Lower leg skin (tissue), 4 donors: ENCODE data around the gene FMC1. TPM values are rescaled to one million over a fixed set of nuclear protein-coding genes. Genes with fewer than 3 reads are reported as not detected.

Experiments
- DNase-seq, 2 donors: peaks; one replicate each; pipeline ENCODE4 v3.0.0-alpha.2; 2019; ENCODE audit warnings: low spot score in 2 of 2
- H3K4me3 ChIP-seq: fragments of 200-600 bp; sonication (generic); 2 replicates; pipeline ENCODE4 v1.5.1; 2017; ENCODE audit warnings: mild to moderate bottlenecking, low read depth; ENCODE audit not compliant: poor library complexity, severe bottlenecking
- POLR2A ChIP-seq, 2 donors: fragments of 450-650 bp; IDR thresholded peaks; one replicate each; pipeline ENCODE4 v1.6.1; 2016 to 2017; ENCODE audit warnings: antibody characterized with exemption in 2 of 2, mild to moderate bottlenecking in 1 of 2, moderate library complexity in 1 of 2
- WGBS, 2 donors: methylation state at CpG; one replicate each; pipeline ENCODE4 v1.1.5; 2018; 5-methylcytosine and 5-hydroxymethylcytosine counted together
- intact Hi-C: fragments of 100-400 bp; cut with DNase I; formaldehyde crosslinking; loops from one replicate; pipeline ENCODE4 v1.15.0; 2023; ENCODE audit warnings: low total_unique reads
- total RNA-seq, 4 donors: library from RNA; depleted of rRNA; stranded (reverse); fragments of >200 nt; gene quantifications; one replicate each; pipeline ENCODE4 v1.1.0, GENCODE V29; 2016
- TF ChIP-seq, protein P1 (sequence below), 3 donors: fragments of 450-650 bp; IDR thresholded peaks; one replicate each; pipeline ENCODE4 v1.5.1; 2016; ENCODE audit warnings: antibody characterized with exemption in 3 of 3, mild to moderate bottlenecking in 3 of 3, moderate library complexity in 2 of 3

Gene FMC1
- total RNA-seq, 4 donors from 2014 or later: 3.9 to 12.3 (median 8.0) TPM

DNA sequence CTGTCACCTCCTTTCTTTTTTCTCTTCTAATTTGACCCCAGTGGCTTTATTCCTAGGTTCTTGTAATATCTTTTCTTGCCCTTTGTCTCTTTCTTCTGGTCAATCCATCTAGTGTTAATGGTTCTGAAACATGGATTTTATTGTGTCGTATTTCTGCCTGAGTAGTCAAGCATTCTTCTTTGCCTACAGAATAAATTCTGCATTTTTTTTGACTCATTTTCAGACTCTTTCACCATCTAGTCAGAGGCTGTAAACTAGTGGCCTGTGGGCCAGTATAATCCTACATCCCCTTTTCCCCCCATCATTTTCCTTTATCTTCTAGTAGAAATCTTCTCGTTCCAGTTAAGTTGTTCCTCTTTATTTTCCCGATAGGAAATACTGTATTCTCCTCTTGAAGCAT is 48.0 kb downstream of the FMC1 start:
- no peak for TF ChIP-seq POLR2A (IDR thresholded peaks at IDR 0.05)
- TF ChIP-seq, protein P1, sequence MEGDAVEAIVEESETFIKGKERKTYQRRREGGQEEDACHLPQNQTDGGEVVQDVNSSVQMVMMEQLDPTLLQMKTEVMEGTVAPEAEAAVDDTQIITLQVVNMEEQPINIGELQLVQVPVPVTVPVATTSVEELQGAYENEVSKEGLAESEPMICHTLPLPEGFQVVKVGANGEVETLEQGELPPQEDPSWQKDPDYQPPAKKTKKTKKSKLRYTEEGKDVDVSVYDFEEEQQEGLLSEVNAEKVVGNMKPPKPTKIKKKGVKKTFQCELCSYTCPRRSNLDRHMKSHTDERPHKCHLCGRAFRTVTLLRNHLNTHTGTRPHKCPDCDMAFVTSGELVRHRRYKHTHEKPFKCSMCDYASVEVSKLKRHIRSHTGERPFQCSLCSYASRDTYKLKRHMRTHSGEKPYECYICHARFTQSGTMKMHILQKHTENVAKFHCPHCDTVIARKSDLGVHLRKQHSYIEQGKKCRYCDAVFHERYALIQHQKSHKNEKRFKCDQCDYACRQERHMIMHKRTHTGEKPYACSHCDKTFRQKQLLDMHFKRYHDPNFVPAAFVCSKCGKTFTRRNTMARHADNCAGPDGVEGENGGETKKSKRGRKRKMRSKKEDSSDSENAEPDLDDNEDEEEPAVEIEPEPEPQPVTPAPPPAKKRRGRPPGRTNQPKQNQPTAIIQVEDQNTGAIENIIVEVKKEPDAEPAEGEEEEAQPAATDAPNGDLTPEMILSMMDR (IDR thresholded peaks at IDR 0.05): no peak
- no peak for DNase-seq
- H3K4me3 ChIP-seq: no peak overlapping the region
- 90 to 95% methylated on average over 3 of the region's 3 CpGs for WGBS, 2 donors
- intact Hi-C loops: no loop called here

GRCh38 chr7:139389774-139390173 is 48.6 kb downstream of the FMC1 start:
- 97 to 98% methylated on average over 2 of the region's 2 CpGs for WGBS, 2 donors
- no peak for DNase-seq
- TF ChIP-seq POLR2A (IDR thresholded peaks at IDR 0.05): no peak
- TF ChIP-seq, protein P1 (IDR thresholded peaks at IDR 0.05): no peak
- intact Hi-C loops: no loop called here
- no peak overlapping the region for H3K4me3 ChIP-seq

DNA sequence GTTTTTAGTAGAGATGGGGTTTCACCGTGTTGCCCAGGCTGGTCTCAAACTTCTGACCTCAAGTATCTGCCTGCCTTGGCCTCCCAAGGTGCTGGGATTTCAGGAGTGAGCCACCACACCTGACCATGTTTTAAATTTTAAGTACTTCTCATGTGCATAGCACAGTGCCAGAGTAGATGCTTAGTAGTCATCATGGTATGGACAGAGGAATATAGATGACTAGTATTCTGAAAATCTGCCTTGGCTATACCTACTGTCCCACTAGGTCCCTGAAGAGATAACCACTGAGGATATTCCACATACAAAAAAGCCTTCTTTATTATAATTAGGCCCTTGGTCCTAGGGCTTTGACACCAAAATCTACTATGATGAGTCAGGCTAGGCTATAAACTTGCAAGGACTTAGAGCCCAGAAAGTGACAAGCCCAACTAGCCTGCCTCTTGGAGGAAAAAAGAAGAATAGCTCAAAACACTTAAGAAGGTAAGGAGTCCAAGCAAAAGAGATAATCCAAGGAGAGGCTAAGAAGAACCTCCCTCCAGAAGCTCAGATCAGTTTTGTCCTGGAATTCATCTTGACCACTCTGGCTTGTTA is 52.6 kb downstream of the FMC1 start:
- intact Hi-C loops: no loop called here
- no peak for DNase-seq
- 100% methylated on average over 1 of the region's 1 CpG for WGBS, 2 donors
- TF ChIP-seq POLR2A (IDR thresholded peaks at IDR 0.05): no peak
- TF ChIP-seq, protein P1 (IDR thresholded peaks at IDR 0.05): no peak
- no peak overlapping the region for H3K4me3 ChIP-seq

DNA sequence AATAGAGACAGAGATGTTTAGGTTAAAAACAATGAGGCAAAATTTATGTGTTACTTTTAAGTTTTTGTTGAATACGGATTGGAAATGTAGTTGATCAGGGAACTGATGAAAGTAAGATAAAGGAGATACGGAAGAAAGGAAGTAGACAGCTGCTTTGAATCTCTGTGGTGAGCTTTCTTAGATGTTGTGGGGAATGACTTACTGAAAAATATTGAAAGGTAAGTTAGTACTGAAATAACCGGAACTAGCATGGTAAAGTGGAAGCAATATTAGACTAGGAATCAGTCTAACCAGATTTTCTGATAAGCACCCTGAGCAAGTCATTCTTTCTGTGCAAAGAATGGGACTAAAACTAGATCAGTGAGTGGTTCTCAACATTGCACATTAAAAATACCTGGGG is 53.4 kb downstream of the FMC1 start:
- WGBS, 2 donors: 69 to 85% methylated on average over 3 of the region's 3 CpGs
- DNase-seq: no peak
- intact Hi-C loops: no loop called here
- no peak for TF ChIP-seq POLR2A (IDR thresholded peaks at IDR 0.05)
- TF ChIP-seq, protein P1 (IDR thresholded peaks at IDR 0.05): no peak
- no peak overlapping the region for H3K4me3 ChIP-seq

Other genes starting within 250 kb of the FMC1 start
- 10 to 100 TPM; 15.4 to 25.8 (median 22.9) TPM for gene ZC3HAV1, start 231.6 kb upstream of the FMC1 start, total RNA-seq
- 10 to 100 TPM; 21.7 to 34.1 (median 22.5) TPM for gene UBN2, start 110.1 kb upstream of the FMC1 start, total RNA-seq
- 10 to 100 TPM; 48.7 to 71.7 (median 56.8) TPM for gene LUC7L2, start 18.6 kb downstream of the FMC1 start, total RNA-seq
- gene KLRG2, start 142.3 kb downstream of the FMC1 start, total RNA-seq: 10 to 100 TPM in 2 of 4 donors, 1 to 10 TPM in 2; 8.0 to 25.8 (median 9.6) TPM
- not detected for gene CLEC2L, start 182.3 kb downstream of the FMC1 start, total RNA-seq